GM12801 (cell line): ENCODE results near the gene MARCKS.

Source experiments
- CTCF ChIP-seq: IDR thresholded peaks from one replicate; pipeline ENCODE4 v1.5.1; 2011; ENCODE audit warnings: control low read depth; ENCODE audit not compliant: insufficient read length; ENCODE audit errors: extremely low read depth

Gene MARCKS

GRCh38 chr6:113908801-113909200 lies 51.7 kb downstream of the MARCKS start:
- no peak for TF ChIP-seq CTCF

GRCh38 chr6:113909224-113909856 lies 52.2 kb downstream of the MARCKS start:
- TF ChIP-seq CTCF, result no peak
